ENCODE results near the gene LHFPL6. TPM values are rescaled to one million over a fixed set of nuclear protein-coding genes. Genes with fewer than 3 reads are reported as not detected.

The LHFPL6 gene
- total and polyA plus RNA-seq, 11 donors = 34.4 to 74.4 (median 53.2) TPM

DNA sequence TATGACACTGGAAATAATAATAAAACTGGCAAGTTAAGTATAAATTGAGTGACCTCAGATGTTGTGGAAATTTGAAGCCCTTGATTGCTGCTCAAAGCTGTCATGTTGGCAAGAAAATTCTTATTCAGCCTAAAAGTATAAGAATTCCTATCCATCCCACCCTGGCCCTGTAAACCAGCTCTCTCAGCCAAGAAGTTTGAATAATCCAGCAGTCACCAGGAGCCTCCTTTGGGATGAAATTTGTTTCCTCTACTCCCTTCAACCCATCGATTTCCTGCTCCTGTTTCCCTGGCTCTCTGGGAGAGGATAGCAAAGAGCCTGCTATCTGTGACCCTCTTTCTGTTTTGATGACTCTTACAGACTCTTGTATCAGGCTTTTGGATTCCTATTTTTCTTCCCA is 169.3 kb downstream of the LHFPL6 start:
- TF ChIP-seq POLR2A (IDR thresholded peaks at IDR 0.05) (no peak), CTCF (IDR thresholded peaks at IDR 0.05) (no peak)
- Histone ChIP-seq H3K9me3 (peaks cover 0 to 23% (median 5%) of the 10 kb centered on the region in 12 donors), H3K4me3 (no peak overlapping the region), H3K36me3 (no peaks in the 10 kb centered on the region), H3K27me3 (no peaks in the 10 kb centered on the region), H3K4me1 (peaks cover 0 to 17% (median 8%) of the 10 kb centered on the region in 12 donors), H3K27ac (peak overlapping the region in 1 of 12 donors; percentile 8)
- ATAC-seq = peak in 2 of 4 donors; percentile 22 to 47
- intact Hi-C loops (cut with DNase I) = no loop called here
- 36 to 50% (median 42%) methylated on average over 1 of the region's 1 CpG for WGBS, 4 donors
- no peak for DNase-seq

DNA sequence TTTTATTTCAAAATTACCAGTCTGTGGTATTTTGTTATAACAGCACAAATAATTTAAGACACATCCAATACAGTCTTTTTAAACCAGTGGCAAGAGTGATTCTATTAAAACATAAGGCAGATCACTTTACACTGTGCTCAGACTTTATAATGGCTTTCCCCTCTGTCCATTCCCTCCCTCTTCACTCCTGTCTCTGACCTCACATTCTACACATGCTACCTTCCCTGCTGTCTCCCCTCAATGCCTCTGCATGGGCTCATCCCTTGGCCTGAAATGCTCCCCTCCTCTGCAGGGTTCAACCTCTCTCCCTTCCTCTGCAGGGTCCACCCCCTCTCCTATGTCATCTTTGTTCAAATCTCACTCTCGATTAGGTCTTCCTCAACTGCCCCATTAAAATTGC is 170.8 kb downstream of the LHFPL6 start:
- intact Hi-C loops (cut with DNase I) = no loop called here
- DNase-seq (no peak), ATAC-seq (no peak)
- Histone ChIP-seq H3K4me1 (peaks cover 0 to 17% (median 8%) of the 10 kb centered on the region in 12 donors), H3K27me3 (no peaks in the 10 kb centered on the region), H3K36me3 (no peaks in the 10 kb centered on the region), H3K4me3 (no peak overlapping the region), H3K9me3 (peaks cover 0 to 21% (median 3%) of the 10 kb centered on the region in 12 donors), H3K27ac (no peak overlapping the region)
- TF ChIP-seq POLR2A (IDR thresholded peaks at IDR 0.05) = no peak
- TF ChIP-seq CTCF (IDR thresholded peaks at IDR 0.05) = no peak
- 69 to 83% (median 75%) methylated on average over 1 of the region's 1 CpG for WGBS, 4 donors

GRCh38 chr13:39422845-39423565 is 180.0 kb downstream of the LHFPL6 start:
- H3K4me3 ChIP-seq = no peak overlapping the region
- no peaks in the 10 kb centered on the region for H3K27me3 ChIP-seq
- WGBS, 4 donors = 93 to 96% (median 95%) methylated on average over 5 of the region's 5 CpGs
- no peaks in the 10 kb centered on the region for H3K36me3 ChIP-seq
- peaks cover 0 to 36% (median 22%) of the 10 kb centered on the region in 12 donors for H3K4me1 ChIP-seq
- no peak overlapping the region for H3K27ac ChIP-seq
- intact Hi-C loops (cut with DNase I) = no loop called here
- H3K9me3 ChIP-seq = peaks cover 0 to 3% (median 0%) of the 10 kb centered on the region in 12 donors
- no peak for ATAC-seq
- TF ChIP-seq POLR2A (IDR thresholded peaks at IDR 0.05) (no peak), CTCF (IDR thresholded peaks at IDR 0.05) (no peak)
- no peak for DNase-seq

DNA sequence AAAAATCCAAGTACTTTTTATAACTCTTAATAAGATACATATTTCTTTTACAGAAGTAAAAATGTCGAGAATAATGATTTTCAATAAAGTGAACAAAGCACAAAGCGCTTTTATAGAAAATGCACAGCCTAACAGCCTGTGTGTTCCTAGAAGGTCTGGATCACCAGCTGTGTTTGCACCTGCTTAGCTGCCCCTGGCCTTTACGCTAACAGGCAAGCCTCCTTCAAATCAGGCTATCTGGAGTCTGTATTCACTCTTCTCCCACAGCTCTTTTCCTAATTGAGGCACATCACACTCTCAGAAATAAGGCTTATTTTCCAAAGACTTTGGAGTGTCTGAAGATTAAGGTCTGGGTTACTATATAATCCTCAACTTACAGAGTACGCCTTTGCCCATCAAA is 183.1 kb downstream of the LHFPL6 start:
- no peak for TF ChIP-seq POLR2A (IDR thresholded peaks at IDR 0.05)
- TF ChIP-seq CTCF (IDR thresholded peaks at IDR 0.05) = no peak
- H3K4me3 ChIP-seq = no peak overlapping the region
- H3K27me3 ChIP-seq = no peaks in the 10 kb centered on the region
- WGBS, 4 donors = 94 to 95% (median 95%) methylated on average over 4 of the region's 4 CpGs
- no peaks in the 10 kb centered on the region for H3K9me3 ChIP-seq
- no peak overlapping the region for H3K27ac ChIP-seq
- DNase-seq = no peak
- no peak for ATAC-seq
- peaks cover 0 to 63% (median 49%) of the 10 kb centered on the region in 12 donors for H3K4me1 ChIP-seq
- intact Hi-C loops (cut with DNase I) = loop anchor here in 8 of 10 donors (5.0 to 10.0 kb wide), 11 partner anchors 32 to 385 kb away; partner anchors contain the start of genes LHFPL6 (in 1 of the 8), NHLRC3 (in 1 of the 8) and PROSER1 (in 1 of the 8)
- H3K36me3 ChIP-seq = no peaks in the 10 kb centered on the region
